ENCODE measurements around the gene KLK5. TPM values are rescaled to one million over a fixed set of nuclear protein-coding genes. Genes with fewer than 3 reads are reported as not detected.

Gene KLK5
- total RNA-seq, 1 donor from 2014 or later = not detected

- no peak for TF ChIP-seq CTCF (IDR thresholded peaks at IDR 0.05; ENCODE audit: partially characterized antibody, unreplicated experiment)
- Mint-ChIP-seq H3K27ac (ENCODE audit: unreplicated experiment) (no peak overlapping the region), H3K4me3 (ENCODE audit: unreplicated experiment) (peak overlapping the region; percentile 46)
Observed at GRCh38 chr19:50909240-50910070, 43.4 kb downstream of the KLK5 start.

GRCh38 chr19:50908336-50908735, 44.5 kb downstream of the KLK5 start:
- Mint-ChIP-seq H3K4me3 (ENCODE audit: unreplicated experiment) (no peak overlapping the region), H3K36me3 (ENCODE audit: unreplicated experiment) (no peaks in the 10 kb centered on the region), H3K4me1 (ENCODE audit: low read depth, unreplicated experiment) (no peaks in the 10 kb centered on the region), H3K9me3 (ENCODE audit: unreplicated experiment) (peaks cover 4% of the 10 kb centered on the region), H3K27ac (ENCODE audit: unreplicated experiment) (no peak overlapping the region), H3K27me3 (ENCODE audit: unreplicated experiment) (peaks cover 16% of the 10 kb centered on the region)
- no peak for TF ChIP-seq CTCF (IDR thresholded peaks at IDR 0.05; ENCODE audit: partially characterized antibody, unreplicated experiment)
- no peak for DNase-seq

More at GRCh38 chr19:50909240-50910070, 43.4 kb downstream of the KLK5 start:
- peaks cover 4% of the 10 kb centered on the region for H3K9me3 Mint-ChIP-seq (ENCODE audit: unreplicated experiment)
- peak; percentile 88 for DNase-seq
- no peaks in the 10 kb centered on the region for H3K4me1 Mint-ChIP-seq (ENCODE audit: low read depth, unreplicated experiment)
- H3K27me3 Mint-ChIP-seq (ENCODE audit: unreplicated experiment) = peaks cover 16% of the 10 kb centered on the region
- no peaks in the 10 kb centered on the region for H3K36me3 Mint-ChIP-seq (ENCODE audit: unreplicated experiment)

- peaks cover 3% of the 10 kb centered on the region for H3K9me3 Mint-ChIP-seq (ENCODE audit: unreplicated experiment)
- H3K4me1 Mint-ChIP-seq (ENCODE audit: low read depth, unreplicated experiment) = no peaks in the 10 kb centered on the region
- DNase-seq = peak; percentile 62
- no peaks in the 10 kb centered on the region for H3K36me3 Mint-ChIP-seq (ENCODE audit: unreplicated experiment)
- no peak overlapping the region for H3K4me3 Mint-ChIP-seq (ENCODE audit: unreplicated experiment)
- no peak overlapping the region for H3K27ac Mint-ChIP-seq (ENCODE audit: unreplicated experiment)
- peak; percentile 62 for TF ChIP-seq CTCF (IDR thresholded peaks at IDR 0.05; ENCODE audit: partially characterized antibody, unreplicated experiment)
- H3K27me3 Mint-ChIP-seq (ENCODE audit: unreplicated experiment) = peaks cover 14% of the 10 kb centered on the region
Observed at GRCh38 chr19:50906217-50906616, 46.6 kb downstream of the KLK5 start.

GRCh38 chr19:50902640-50903039, 50.2 kb downstream of the KLK5 start:
- Mint-ChIP-seq H3K9me3 (ENCODE audit: unreplicated experiment) (no peaks in the 10 kb centered on the region), H3K27ac (ENCODE audit: unreplicated experiment) (no peak overlapping the region), H3K36me3 (ENCODE audit: unreplicated experiment) (no peaks in the 10 kb centered on the region), H3K4me1 (ENCODE audit: low read depth, unreplicated experiment) (no peaks in the 10 kb centered on the region), H3K4me3 (ENCODE audit: unreplicated experiment) (no peak overlapping the region), H3K27me3 (ENCODE audit: unreplicated experiment) (no peaks in the 10 kb centered on the region)
- TF ChIP-seq CTCF (IDR thresholded peaks at IDR 0.05; ENCODE audit: partially characterized antibody, unreplicated experiment) = no peak
- no peak for DNase-seq

GRCh38 chr19:50899569-50899968, 53.3 kb downstream of the KLK5 start:
- Mint-ChIP-seq H3K36me3 (ENCODE audit: unreplicated experiment) (no peaks in the 10 kb centered on the region), H3K4me3 (ENCODE audit: unreplicated experiment) (no peak overlapping the region), H3K27ac (ENCODE audit: unreplicated experiment) (no peak overlapping the region), H3K9me3 (ENCODE audit: unreplicated experiment) (no peaks in the 10 kb centered on the region), H3K4me1 (ENCODE audit: low read depth, unreplicated experiment) (no peaks in the 10 kb centered on the region), H3K27me3 (ENCODE audit: unreplicated experiment) (peaks cover 5% of the 10 kb centered on the region)
- no peak for DNase-seq
- no peak for TF ChIP-seq CTCF (IDR thresholded peaks at IDR 0.05; ENCODE audit: partially characterized antibody, unreplicated experiment)
